Panc1 (cell line): ENCODE results near the gene FARS2. TPM values are rescaled to one million over a fixed set of nuclear protein-coding genes. Genes with fewer than 3 reads are reported as not detected.

Source experiments
- ATAC-seq: fragments of 200-7000 bp; cut with Tn5 transposase; 2 replicates; pipeline ENCODE4 v1.9.1; 2020; ENCODE audit warnings: mild to moderate bottlenecking, moderate library complexity
- BruUV-seq: library from RNA; stranded (reverse); fragments of 400-500 nt; replicated peaks from 2 replicates; lab custom pipeline; 2021; lab: Mats Ljungman, UMichigan
- CTCF ChIA-PET: fragments of 300-600 bp; sonication (Branson Sonifier 250); formaldehyde crosslinking; loops from one replicate; lab custom pipeline; 2022; ENCODE audit warnings: antibody characterized with exemption; lab: Charles Lee
- POLR2A ChIA-PET: fragments of 300-600 bp; sonication (Branson Sonifier 250); formaldehyde crosslinking; loops from one replicate; lab custom pipeline; 2022; ENCODE audit warnings: antibody characterized with exemption; lab: Charles Lee
- DNase-seq: peaks from one replicate; pipeline ENCODE4 v3.0.0-alpha.2; 2010; ENCODE audit warnings: low read depth, low spot score
- H3K27ac ChIP-seq: 2 replicates; pipeline ENCODE4 v1.5.1; 2011; ENCODE audit warnings: mild to moderate bottlenecking, low read length, inconsistent platforms
- H3K27me3 ChIP-seq: fragments of 200-500 bp; sonication (Bioruptor generic); 2 replicates; pipeline ENCODE4 v1.6.0; 2014; ENCODE audit warnings: low read length, inconsistent platforms; ENCODE audit not compliant: control insufficient read depth, insufficient read depth
- H3K36me3 ChIP-seq: fragments of 200-500 bp; sonication (Bioruptor generic); 2 replicates; pipeline ENCODE4 v1.5.1; 2014; ENCODE audit warnings: inconsistent platforms, mild to moderate bottlenecking, low read length, moderate library complexity; ENCODE audit not compliant: control insufficient read depth, insufficient read depth
- H3K4me1 ChIP-seq: 2 replicates; pipeline ENCODE4 v1.5.1; 2011; ENCODE audit warnings: inconsistent platforms, mild to moderate bottlenecking, low read length, moderate library complexity; ENCODE audit not compliant: control insufficient read depth, insufficient read depth
- H3K4me3 ChIP-seq, 2 experiments: 2 replicates each; pipeline ENCODE4 v1.5.1; 2011 to 2012; ENCODE audit warnings: low read depth in 2 of 2, low read length in 2 of 2, mild to moderate bottlenecking in 2 of 2, inconsistent platforms in 1 of 2, moderate library complexity in 1 of 2
- H3K9me3 ChIP-seq: fragments of 200-500 bp; sonication (Bioruptor generic); 2 replicates; pipeline ENCODE4 v1.5.1; 2014; ENCODE audit warnings: low read depth, mild to moderate bottlenecking, inconsistent platforms, low read length, moderate library complexity; ENCODE audit not compliant: control insufficient read depth, insufficient read depth
- CTCF ChIP-seq: fragments of 450-650 bp; IDR thresholded peaks from 2 replicates; pipeline ENCODE4 v1.5.1; 2017; ENCODE audit warnings: mild to moderate bottlenecking
- POLR2AphosphoS5 ChIP-seq: IDR thresholded peaks from 2 replicates; pipeline ENCODE4 v1.6.1; 2012; ENCODE audit warnings: mild to moderate bottlenecking, low read depth, low read length, moderate library complexity
- SIN3A ChIP-seq: IDR thresholded peaks from 2 replicates; pipeline ENCODE4 v1.6.1; 2012; ENCODE audit warnings: low read depth, mild to moderate bottlenecking, low read length, moderate library complexity, borderline replicate concordance; ENCODE audit not compliant: insufficient read depth
- TCF7L2 ChIP-seq: IDR thresholded peaks from 2 replicates; pipeline ENCODE4 v1.6.1; 2011; ENCODE audit warnings: mild to moderate bottlenecking, low read depth, low read length, inconsistent platforms
- in situ Hi-C: cut with HindIII; loops from 2 replicates; pipeline ENCODE4 v1.10.0; 2016; ENCODE audit warnings: low sequenced_read_pairs, low pct_unique_long_range_greater_than_20kb
- intact Hi-C: fragments of 100-400 bp; cut with micrococcal nuclease; formaldehyde crosslinking; loops from one replicate; pipeline ENCODE4 v1.10.0; 2022; ENCODE audit not compliant: unreplicated experiment
- total RNA-seq: library from RNA; stranded (reverse); gene quantifications from one replicate; pipeline ENCODE4 v1.2.1, GENCODE V29; 2021; ENCODE audit not compliant: unreplicated experiment
- TF ChIP-seq, protein P1 (sequence below), 2 experiments: IDR thresholded peaks; 2 replicates each; pipeline ENCODE4 v1.6.1; 2011 to 2012; ENCODE audit warnings: low read depth in 2 of 2, control low read depth in 1 of 2, low read length in 1 of 2, mild to moderate bottlenecking in 1 of 2, moderate library complexity in 1 of 2; ENCODE audit not compliant: insufficient read depth in 1 of 2

Gene FARS2
- total RNA-seq, 1 experiment from 2014 or later: 12.8 TPM

GRCh38 chr6:5761370-5761769, 500.1 kb downstream of the FARS2 start:
- Histone ChIP-seq H3K9me3 (no peaks in the 10 kb centered on the region), H3K27ac (no peak overlapping the region), H3K4me3 (no peak overlapping the region), H3K4me1 (no peaks in the 10 kb centered on the region), H3K27me3 (no peaks in the 10 kb centered on the region), H3K36me3 (no peaks in the 10 kb centered on the region)
- ATAC-seq: no peak
- POLR2A ChIA-PET: no interaction called here
- CTCF ChIA-PET: no interaction called here
- no peak for TF ChIP-seq POLR2AphosphoS5
- TF ChIP-seq TCF7L2: no peak
- TF ChIP-seq, protein P1, sequence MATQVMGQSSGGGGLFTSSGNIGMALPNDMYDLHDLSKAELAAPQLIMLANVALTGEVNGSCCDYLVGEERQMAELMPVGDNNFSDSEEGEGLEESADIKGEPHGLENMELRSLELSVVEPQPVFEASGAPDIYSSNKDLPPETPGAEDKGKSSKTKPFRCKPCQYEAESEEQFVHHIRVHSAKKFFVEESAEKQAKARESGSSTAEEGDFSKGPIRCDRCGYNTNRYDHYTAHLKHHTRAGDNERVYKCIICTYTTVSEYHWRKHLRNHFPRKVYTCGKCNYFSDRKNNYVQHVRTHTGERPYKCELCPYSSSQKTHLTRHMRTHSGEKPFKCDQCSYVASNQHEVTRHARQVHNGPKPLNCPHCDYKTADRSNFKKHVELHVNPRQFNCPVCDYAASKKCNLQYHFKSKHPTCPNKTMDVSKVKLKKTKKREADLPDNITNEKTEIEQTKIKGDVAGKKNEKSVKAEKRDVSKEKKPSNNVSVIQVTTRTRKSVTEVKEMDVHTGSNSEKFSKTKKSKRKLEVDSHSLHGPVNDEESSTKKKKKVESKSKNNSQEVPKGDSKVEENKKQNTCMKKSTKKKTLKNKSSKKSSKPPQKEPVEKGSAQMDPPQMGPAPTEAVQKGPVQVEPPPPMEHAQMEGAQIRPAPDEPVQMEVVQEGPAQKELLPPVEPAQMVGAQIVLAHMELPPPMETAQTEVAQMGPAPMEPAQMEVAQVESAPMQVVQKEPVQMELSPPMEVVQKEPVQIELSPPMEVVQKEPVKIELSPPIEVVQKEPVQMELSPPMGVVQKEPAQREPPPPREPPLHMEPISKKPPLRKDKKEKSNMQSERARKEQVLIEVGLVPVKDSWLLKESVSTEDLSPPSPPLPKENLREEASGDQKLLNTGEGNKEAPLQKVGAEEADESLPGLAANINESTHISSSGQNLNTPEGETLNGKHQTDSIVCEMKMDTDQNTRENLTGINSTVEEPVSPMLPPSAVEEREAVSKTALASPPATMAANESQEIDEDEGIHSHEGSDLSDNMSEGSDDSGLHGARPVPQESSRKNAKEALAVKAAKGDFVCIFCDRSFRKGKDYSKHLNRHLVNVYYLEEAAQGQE (IDR thresholded peaks at IDR 0.05; ENCODE audit: insufficient read depth in 1 of 2, low read depth in 2 of 2, low read length in 1 of 2): no peak
- no peak for TF ChIP-seq CTCF
- TF ChIP-seq SIN3A: no peak
- no TSS peak for BruUV-seq
- intact Hi-C loops (no loop called here), in situ Hi-C loops (no loop called here)
- DNase-seq: no peak

GRCh38 chr6:5762561-5762968, 501.3 kb downstream of the FARS2 start:
- Histone ChIP-seq H3K4me1 (no peaks in the 10 kb centered on the region), H3K36me3 (no peaks in the 10 kb centered on the region), H3K27ac (no peak overlapping the region), H3K4me3 (no peak overlapping the region), H3K27me3 (no peaks in the 10 kb centered on the region), H3K9me3 (no peaks in the 10 kb centered on the region)
- DNase-seq (no peak), ATAC-seq (no peak)
- BruUV-seq: no TSS peak
- in situ Hi-C loops: no loop called here
- ChIA-PET POLR2A (no interaction called here), CTCF (no interaction called here)
- intact Hi-C loops: no loop called here
- TF ChIP-seq POLR2AphosphoS5 (no peak), TCF7L2 (no peak), CTCF (no peak), SIN3A (no peak)
- TF ChIP-seq, protein P1 (IDR thresholded peaks at IDR 0.05; ENCODE audit: insufficient read depth in 1 of 2, low read depth in 2 of 2, low read length in 1 of 2): no peak
